HG02943 (cell line): ENCODE data around the gene GAL3ST3.
A peak's percentile ranks its signal among the peaks of the same experiment; 100 is the strongest.
"Not testable (repeated sequence)": the region's sequence is repeated elsewhere in the genome, so short reads cannot be mapped to it uniquely, and the experiment has no call there.

ENCODE experiments used
- ATAC-seq: cut with Tn5 transposase; IDR thresholded peaks from one replicate; pipeline ENCODE4 v1.9.1; 2021; ENCODE audit warnings: mild to moderate bottlenecking, low read depth, moderate library complexity; ENCODE audit not compliant: unreplicated experiment

GAL3ST3 gene, protein sequence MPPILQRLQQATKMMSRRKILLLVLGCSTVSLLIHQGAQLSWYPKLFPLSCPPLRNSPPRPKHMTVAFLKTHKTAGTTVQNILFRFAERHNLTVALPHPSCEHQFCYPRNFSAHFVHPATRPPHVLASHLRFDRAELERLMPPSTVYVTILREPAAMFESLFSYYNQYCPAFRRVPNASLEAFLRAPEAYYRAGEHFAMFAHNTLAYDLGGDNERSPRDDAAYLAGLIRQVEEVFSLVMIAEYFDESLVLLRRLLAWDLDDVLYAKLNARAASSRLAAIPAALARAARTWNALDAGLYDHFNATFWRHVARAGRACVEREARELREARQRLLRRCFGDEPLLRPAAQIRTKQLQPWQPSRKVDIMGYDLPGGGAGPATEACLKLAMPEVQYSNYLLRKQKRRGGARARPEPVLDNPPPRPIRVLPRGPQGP

DNA sequence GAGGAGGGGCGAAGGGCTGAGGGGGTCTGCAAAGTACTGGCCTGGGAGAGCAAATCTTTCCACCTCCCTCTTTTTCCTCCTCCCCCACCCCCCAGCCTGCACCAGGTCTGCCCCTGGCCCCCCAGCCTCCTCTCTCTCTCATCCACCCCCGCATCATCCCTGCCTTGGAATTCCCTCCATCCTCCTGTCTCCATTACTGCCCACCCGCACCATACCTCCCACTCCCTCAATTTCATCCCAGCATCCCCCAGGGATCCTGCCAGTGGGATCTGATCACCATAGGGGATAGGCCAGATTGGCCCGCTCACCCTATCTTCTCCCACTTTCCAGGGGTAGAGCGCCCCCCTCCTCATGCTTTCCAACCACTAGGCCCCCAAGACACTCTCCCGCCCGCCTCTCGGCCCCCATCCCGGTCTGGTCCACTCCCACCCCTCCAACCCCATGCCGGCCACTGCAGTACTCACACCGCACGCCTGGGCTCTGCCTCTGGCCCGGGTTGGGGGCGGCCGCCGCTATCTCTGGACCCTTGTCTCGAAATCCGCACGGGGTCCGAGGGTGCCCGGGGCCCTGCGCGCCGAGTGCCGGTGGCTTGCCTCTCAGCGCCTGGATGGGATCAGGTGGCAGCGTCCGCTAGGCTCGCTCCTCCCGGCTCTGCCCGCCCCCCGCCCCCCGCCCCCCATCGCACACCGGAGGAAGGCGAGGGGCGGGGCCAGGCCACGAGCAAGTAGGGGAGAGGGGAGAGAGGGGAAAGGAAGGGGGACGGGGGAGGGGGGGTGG lies at the start of gene GAL3ST3:
GAL3ST3 (minus strand) TSS at position 615 of the 777 bp plus-strand sequence. CDS start 3,746 bp downstream, outside the sequence.
- ATAC-seq: no peak

DNA sequence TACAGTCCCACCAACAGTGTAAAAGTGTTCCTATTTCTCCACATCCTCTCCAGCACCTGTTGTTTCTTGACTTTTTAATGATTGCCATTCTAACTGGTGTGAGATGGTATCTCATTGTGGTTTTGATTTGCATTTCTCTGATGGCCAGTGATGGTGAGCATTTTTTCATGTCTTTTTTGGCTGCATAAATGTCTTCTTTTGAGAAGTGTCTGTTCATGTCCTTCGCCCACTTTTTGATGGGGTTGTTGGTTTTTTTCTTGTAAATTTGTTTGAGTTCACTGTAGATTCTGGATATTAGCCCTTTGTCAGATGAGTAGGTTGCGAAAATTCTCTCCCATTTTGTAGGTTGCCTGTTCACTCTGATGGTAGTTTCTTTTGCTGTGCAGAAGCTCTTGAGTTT lies 43.2 kb upstream of the GAL3ST3 start:
- ATAC-seq: not testable (repeated sequence)

DNA sequence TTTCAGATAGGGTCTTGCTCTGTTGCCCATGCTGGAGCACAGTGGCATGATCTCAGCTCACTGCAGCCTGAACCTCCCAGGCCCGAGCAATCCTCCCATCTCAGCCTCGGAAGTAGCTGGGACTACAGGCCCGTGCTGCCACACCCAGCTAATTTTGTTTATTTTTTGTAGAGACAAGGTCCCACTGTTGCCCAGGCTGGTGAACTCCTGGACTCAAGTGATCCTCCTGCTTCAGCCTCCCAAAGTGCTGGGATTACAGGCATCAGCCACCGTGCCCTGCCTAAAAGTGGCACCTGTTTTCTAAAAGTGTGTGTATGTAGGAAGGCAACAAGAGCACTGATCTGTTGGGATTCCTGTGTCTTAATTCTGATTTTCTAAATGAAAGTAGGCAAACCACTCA lies 41.3 kb upstream of the GAL3ST3 start:
- ATAC-seq: no peak

- ATAC-seq: no peak
Observed at GRCh38 chr11:66089067-66089466, 40.1 kb upstream of the GAL3ST3 start.

DNA sequence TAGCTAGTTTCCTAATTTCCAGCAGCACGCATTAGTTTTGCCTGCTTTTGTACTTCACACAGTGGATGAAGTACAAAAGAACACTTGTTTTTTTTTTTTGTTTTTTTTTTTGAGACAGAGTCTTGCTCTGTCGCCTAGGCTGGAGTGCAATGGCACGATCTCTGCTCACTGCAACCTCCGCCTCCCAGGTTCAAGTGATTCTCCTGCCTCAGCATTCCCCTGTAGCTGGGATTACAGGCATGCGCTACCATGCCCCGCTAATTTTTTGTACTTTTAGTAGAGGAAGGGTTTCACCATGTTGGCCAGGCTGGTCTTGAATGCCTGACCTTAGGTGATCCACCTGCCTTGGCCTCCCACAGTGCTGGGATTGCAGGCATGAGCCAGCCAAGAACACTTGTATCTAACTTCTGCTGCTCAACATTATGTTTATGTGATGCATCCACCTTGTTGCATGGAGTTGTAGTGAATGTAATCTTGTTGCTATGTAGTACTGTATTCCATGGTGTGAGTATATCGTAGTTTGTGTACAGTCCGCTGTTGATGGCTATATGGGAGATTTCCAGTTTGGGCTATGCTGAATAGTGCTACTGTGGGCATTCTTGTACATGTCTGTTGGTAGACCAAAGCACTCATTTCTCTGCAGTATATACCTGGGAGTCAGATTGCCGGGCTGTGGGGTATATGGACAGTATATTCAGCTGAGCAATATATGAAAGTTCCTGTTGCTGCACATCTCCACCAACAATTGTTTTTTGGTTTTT lies 38.4 kb upstream of the GAL3ST3 start:
- no peak for ATAC-seq

DNA sequence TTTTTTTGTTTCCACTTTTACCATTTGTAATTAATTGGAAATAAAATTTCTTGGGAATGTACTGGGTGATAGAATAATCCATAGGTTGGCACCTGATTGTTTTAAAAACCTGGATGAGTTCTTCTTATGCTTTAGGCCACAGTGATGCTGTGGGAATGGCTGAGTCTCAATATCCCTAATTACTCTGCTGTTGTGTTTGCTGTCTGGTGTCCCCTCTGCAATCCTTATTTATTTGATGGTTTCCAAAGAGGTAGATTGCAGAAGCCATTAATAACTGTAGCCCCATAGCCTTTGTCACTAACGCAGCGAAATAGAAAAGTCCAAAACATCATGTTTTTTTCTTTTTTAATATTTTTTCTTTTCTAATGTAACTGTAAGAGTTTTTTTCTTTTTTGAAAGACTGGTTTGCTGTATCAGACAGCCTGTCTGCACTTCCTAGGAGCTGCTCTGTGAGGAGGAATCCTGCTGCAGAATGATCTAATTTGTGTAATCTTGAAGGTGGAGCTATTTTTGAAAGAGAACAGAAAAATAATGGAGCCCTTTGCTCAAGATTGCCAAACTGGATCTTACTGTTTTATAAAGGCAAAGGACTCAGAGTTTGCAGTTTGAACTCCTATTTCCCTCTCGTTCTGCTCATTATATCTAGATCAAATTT lies 36.0 kb upstream of the GAL3ST3 start:
- ATAC-seq: no peak

GRCh38 chr11:66083767-66084166 lies 34.8 kb upstream of the GAL3ST3 start:
- ATAC-seq: no peak

- no peak for ATAC-seq
Observed at GRCh38 chr11:66082946-66083698, 34.2 kb upstream of the GAL3ST3 start.

DNA sequence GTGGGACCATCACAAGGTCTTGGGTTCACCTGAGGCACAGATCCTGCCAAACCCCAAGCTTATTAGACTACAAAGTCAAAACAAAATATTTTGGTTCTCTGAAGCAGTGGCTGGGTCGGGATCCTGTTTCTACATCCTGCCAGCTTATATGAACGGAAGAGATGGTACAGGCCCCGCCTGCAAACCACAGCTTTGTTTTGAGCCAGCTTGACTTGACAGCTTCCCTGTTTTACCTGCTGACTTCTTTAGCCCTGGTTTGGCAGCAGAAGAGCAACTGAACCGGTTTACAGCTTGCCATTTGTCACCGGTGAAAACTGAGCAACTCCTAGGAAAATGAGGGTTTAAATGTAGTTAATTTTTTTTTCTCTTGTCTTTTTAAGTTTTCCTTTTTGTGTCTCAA lies 32.5 kb upstream of the GAL3ST3 start:
- peak; percentile 69 for ATAC-seq

GRCh38 chr11:66080055-66080817 lies 31.3 kb upstream of the GAL3ST3 start:
- ATAC-seq: no peak

- ATAC-seq: not testable (repeated sequence)
Observed at GRCh38 chr11:66078949-66079348, 30.0 kb upstream of the GAL3ST3 start.

DNA sequence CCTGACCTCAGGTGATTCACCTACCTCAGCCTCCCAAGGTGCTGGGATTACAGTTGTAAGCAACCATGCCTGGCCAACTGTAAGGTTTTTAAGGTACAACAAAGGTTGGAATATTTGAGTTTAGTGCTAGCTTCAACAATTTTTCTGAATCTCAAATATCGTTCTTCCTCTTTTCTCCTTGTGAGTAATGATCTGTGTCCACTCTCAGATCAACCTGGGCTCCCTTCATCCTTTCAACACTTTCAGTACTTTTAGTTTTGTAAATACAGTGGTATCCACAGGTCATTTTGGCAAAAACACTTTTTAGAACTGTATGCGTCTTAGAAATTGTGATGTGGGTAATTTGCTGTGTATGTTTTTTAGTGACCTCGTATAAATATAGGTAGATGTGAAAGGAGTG lies 29.0 kb upstream of the GAL3ST3 start:
- no peak for ATAC-seq

DNA sequence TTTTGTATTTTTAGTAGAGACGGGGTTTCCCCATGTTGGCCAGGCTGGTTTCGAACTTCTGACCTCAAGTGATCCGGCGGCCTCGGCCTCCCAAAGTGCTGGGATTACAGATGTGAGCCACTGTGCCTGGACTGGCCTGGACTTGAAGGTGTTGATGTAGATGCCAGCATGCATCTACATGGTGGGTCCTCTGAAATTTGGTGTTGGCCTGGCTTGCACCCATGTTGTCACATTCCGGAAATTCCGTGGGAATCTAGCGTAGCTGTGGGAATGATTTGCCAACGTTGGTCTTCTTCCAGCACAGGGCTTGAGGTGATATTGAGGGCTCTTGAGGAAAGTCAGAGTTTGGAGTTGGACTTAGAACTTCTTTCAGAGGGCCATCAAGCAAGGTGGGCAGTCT lies 27.6 kb upstream of the GAL3ST3 start:
- no peak for ATAC-seq

DNA sequence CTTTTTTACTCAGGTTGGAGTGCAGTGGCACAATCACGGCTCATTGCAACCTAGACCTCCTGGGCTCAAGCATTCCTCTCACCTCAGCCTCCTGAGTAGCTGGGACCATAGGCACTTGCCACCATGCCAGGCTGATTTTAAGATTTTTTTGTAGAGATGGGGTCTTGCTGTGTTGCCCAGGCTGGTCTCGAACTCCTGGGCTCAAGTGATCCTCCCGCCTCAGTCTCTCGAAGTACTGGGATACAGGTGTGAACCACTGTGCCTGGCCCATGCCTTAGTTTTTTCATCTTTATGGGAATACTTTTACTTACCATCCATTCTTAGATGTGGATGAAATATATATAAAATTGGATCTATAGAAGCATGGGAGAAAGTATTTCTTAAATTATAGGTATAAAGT lies 26.3 kb upstream of the GAL3ST3 start:
- no peak for ATAC-seq

GRCh38 chr11:66073669-66074068 lies 24.7 kb upstream of the GAL3ST3 start:
- ATAC-seq: no peak

GRCh38 chr11:66072518-66072917 lies 23.6 kb upstream of the GAL3ST3 start:
- ATAC-seq: no peak

DNA sequence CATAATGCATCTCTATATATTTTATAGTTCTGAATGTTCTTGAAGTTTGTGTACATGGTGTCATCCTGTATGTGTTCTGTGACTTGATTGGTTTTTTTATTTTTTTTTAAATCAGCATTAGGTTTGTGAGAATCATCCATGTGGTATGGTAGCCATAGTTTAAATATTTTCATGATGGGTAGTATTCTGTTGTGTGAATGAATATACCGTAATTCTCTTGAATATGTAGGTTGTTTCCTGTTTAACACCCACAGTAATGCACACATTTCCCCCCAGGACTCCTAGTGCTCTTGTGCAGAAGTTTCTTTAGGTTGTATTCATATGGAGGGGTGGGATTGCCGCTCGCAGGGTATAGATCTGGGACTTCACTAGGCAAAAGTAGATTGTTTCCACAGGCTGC lies 23.1 kb upstream of the GAL3ST3 start:
- ATAC-seq: no peak

GRCh38 chr11:66071381-66071801 lies 22.4 kb upstream of the GAL3ST3 start:
- ATAC-seq: no peak
